HG02943 (cell line): Measurements from ENCODE around the gene CEP68.
"Not testable (repeated sequence)": the region's sequence is repeated elsewhere in the genome, so short reads cannot be mapped to it uniquely, and the experiment has no call there.

Experiments
- ATAC-seq: cut with Tn5 transposase; IDR thresholded peaks from one replicate; pipeline ENCODE4 v1.9.1; 2021; ENCODE audit warnings: mild to moderate bottlenecking, low read depth, moderate library complexity; ENCODE audit not compliant: unreplicated experiment

The CEP68 gene

GRCh38 chr2:65030476-65031332 lies 25.5 kb upstream of the CEP68 start:
- ATAC-seq = no peak

- ATAC-seq = peak; percentile 46
Observed at GRCh38 chr2:65031341-65032018, 24.7 kb upstream of the CEP68 start.

GRCh38 chr2:65032019-65032975 lies 23.9 kb upstream of the CEP68 start:
- ATAC-seq = peak; percentile 26

GRCh38 chr2:65033178-65033577 lies 23.0 kb upstream of the CEP68 start:
- no peak for ATAC-seq

GRCh38 chr2:65033667-65034066 lies 22.5 kb upstream of the CEP68 start:
- ATAC-seq = not testable (repeated sequence)

DNA sequence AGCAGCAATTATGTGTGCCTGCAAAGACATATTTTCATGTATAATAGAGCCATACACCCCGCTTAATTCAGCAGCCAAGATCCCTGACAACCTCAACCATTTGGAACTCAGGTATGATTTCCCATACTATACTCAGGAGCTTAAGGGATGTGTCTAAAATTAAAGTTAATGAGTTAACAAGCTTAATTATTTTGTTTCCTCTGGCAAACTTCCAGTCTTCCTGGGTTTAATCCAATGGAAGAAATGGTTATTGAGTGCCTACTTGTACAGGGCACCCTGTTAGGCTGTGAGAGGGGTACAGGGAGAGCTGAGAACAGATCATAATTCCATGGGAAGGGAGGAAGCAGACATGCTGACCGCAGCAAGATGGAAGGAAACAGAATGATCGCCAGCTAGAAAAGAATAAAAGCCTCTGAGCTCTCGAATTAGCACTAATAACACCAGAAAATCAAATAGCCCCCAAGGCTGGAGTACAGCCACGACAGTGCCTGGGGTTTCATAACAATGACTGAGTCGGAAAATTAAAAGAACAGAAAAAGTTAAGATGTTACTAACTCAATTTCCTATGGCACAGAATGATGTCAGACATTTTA lies 20.8 kb upstream of the CEP68 start:
- ATAC-seq = no peak

DNA sequence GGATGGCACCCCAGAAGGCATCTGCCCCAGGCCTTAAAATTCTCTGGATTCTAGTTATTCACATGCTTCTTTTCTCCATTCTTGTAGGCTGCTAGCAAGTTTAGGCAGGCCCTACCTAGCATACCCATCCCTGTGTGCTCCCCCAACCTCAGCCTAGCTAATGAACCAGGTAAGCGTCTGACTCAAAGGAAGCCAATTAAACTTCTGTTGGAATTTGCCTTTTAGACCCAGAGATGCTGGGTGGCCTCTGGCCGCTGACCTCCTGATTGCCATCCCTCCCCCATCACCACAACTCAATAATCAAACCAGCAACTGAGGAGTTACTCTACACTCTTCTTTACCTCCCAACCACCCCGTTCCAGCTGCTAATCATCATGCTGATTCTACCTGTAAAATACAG lies 19.0 kb upstream of the CEP68 start:
- no peak for ATAC-seq

- no peak for ATAC-seq
Observed at GRCh38 chr2:65039640-65040039, 16.6 kb upstream of the CEP68 start.

DNA sequence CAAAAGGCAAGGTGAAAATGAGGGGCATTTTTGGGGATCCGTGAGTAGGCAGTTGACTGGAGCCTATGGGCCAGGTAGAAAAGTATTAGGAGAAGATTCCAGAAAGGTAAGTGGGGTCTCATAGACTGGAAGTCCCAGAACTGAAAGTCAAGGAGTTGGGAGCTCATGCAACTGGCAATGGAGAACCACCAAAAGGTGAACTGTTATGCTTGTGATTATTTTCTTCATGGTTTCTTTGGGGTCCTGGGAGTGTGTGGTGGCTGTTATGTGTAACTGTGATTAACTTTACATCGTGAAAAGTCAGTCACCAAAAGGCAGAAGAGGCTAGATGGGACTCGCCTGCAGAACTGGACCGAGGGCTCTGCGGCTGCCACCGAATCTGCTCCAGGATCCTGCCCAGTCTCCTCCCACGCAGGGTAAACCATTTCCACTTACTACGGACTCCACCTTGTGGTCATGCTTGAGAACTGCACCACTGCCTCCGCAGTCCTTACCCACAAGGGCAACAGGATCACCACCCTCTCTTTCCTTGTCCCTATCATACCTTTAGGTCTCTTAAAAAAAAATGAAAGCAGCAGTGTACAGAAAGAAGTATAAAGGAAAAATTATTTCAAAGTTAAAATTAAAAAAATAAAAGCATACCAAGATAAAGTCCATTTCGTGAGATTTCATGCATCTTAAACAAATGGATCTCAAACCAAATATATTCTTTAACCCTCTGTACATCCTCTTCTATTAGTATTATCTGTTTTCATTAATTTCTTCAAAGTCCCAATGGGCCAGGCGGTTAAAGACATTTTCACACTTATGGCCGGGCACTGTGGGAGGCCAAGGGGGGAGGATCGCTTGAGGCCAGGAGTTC lies 15.6 kb upstream of the CEP68 start:
- ATAC-seq = no peak

GRCh38 chr2:65043001-65043400 lies 13.2 kb upstream of the CEP68 start:
- ATAC-seq = no peak

DNA sequence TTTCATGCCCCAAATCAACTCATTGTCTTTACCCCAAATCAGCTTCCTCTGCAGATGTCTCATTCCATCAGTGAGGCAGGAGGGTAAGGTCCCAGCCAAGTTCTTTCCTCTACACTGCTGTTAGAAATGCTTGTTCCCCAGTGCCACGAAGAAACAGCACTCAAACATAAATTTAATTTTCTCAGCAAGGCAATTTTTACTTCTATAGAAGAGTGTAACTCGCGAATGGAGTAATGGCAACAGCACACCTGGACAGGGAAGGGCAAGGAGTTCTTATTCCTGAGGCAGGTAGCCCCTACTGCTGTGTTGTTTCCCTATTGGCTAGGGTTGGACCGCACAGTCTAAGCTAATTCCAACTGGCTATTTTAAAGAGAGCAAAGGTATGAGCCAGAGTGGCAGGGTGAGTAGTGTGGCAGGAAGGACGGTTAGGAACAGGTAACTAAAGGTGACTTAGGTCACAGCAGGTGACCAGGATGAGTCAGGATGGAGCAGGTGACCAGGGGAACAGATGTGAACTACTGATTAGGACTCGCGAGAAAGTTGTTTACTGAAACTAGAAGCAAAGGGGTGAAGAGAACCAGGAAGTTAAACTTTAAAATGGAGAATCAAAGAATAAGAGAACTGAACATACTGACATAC lies 12.0 kb upstream of the CEP68 start:
- ATAC-seq = no peak

DNA sequence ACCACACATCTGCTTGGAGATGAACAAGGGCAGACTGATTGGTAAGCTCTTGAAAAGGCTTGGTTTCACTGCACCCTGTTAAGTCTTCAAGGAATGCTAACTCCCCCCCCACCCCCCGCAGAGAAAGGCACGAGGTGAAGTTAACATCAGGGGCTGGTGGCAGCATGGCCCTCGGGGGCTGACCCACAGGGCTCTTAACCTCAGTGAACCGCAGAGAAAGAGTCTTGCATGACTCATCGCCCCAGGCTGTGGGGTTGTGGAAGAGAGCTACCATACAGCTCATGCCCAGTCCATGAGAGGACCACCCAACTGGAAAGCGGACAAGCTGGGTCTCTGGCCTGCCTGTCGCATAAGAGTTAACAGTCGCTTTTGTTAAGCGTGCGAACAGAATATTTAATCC lies 10.6 kb upstream of the CEP68 start:
- no peak for ATAC-seq

- ATAC-seq = no peak
Observed at GRCh38 chr2:65046633-65047407, 9.4 kb upstream of the CEP68 start.

- ATAC-seq = no peak
Observed at GRCh38 chr2:65049010-65049639, 7.1 kb upstream of the CEP68 start.

DNA sequence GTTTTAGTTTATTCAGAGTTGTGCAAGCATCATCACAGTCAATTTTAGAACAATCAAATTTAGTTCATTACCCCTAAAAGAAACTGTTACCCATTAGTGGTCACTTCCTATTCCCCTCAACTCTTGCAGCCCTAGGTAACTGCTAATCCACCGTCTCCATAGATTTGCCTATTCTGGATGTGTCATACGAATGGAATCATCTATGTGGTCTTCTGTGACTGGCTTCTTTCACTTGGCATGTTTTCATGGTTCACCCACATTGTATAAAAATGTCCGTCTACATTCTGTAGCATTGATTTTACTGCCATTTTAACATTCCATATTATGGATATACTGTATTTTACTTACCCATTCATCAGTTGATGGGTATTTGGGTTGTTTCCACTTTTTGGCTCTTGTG lies 5.3 kb upstream of the CEP68 start:
- no peak for ATAC-seq

GRCh38 chr2:65053199-65053598 lies 3.0 kb upstream of the CEP68 start:
- ATAC-seq = peak; percentile 55

DNA sequence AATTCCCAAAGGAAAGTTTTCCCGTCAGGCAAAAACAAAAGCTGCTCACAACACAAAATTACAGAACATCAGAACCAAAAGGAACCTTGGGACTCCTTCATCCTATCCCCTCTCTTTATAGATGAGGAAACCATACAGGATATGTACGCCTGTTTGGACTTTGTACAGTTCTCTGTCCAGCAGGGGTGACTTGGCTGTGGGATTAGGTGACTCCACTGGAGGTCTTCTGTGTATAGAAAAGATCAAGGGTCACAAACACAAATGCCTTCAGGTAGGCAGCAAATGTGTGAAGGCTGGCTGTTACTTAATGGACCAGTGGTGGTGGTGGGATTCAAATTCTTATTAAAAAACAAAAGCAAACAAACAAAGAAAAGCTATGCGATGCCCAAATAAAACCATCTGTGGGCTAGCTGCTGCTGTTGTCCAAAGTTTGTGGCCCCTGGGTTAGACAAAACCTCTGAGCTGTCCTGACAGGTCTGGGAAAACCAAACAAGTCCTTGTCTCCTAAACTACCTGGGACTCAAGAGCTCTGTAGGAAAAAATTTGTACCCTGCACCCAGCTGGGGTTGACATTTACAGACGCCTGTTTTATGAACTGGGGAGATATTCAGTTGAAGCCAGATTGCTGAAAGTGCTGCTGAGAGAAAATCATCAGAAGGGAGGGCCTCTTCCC lies 1.3 kb upstream of the CEP68 start:
- no peak for ATAC-seq
